Ureter (tissue), 1 donor: ENCODE measurements around the gene DDX53. TPM values are rescaled to one million over a fixed set of nuclear protein-coding genes. Genes with fewer than 3 reads are reported as not detected.

Source experiments
- DNase-seq: peaks from one replicate; pipeline ENCODE4 v3.0.0-alpha.2; 2020; ENCODE audit warnings: low spot score
- total RNA-seq: library from RNA; stranded (reverse); gene quantifications from one replicate; pipeline ENCODE4 v1.2.4, GENCODE V29; 2023
- donor health status: DM: yes; HTN: yes; CAD: no.

Gene DDX53
- total RNA-seq, 1 donor from 2014 or later = not detected

- no peak for DNase-seq
These were observed 49.2 kb downstream of the DDX53 start for GRCh38 chrX:23048806-23049573.

- no peak for DNase-seq
These were observed 52.6 kb downstream of the DDX53 start for GRCh38 chrX:23052324-23052723.
